ENCODE data around the gene CHTF18.

DNA sequence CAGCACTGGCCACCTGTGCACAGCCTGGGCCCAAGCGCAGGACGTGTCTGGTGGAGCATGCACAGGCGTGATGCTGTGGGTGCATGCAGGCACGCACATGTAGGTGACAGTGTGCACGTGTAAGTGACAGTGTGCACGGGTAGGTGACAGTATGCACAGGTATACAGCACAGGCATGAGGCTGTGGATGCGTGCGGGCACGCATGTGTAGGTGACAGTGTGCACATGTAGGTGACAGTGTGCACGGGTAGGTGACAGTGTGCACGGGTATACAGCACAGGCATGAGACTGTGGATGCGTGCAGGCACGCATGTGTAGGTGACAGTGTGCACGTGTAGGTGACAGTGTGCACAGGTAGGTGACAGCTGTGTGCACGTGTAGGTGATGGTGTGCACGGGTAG, 8.1 kb upstream of the CHTF18 start:
- TF ChIP-seq CTCF (IDR thresholded peaks at IDR 0.05) (no peak), POLR2A (IDR thresholded peaks at IDR 0.05) (no peak)

All from body of pancreas (tissue), 4 donors.